ENCODE measurements around the gene UBXN1.
A peak's percentile ranks its signal among the peaks of the same experiment; 100 is the strongest.

Gene UBXN1

DNA sequence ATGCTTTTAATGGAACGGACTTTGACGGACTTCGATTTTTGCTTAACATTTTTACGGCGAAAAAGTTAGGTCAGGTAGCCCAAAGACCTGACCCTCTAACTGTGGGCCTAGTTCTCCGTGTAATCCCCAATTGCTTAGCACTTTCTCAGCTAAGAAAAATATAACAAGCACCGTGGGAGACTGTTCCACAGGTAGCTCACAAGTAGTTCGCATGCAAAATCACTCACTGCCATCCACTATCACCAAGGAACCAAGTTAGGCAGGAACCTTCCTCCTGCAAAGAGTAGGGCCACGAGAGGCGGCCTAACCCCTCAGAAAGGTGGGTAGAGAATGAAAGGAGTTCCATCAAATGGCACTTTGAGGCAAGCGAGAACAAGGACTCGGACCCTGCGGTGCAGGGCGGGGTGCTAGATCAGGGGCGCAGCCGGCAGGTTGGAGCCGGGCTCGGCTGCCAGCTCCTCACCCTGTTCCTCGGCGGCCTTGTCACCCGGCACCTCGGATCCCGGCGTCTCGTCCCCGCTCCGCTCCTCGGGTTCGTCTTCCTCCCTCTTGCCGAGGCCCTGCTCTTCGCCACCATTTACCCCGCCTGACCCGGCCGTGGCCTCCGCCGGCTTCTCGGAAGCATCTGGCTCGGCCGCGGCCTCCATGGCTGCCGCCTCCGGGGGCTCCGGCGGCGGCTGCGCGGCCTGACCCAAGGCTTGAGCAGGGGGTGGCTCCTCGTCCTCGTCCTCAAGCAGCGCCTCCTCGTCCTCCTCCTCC, 47.5 kb upstream of the UBXN1 start:
- DNase-seq (ENCODE audit: low read depth), result no peak
- H3K4me3 ChIP-seq (ENCODE audit: low read length), result peak overlapping the region; percentile 94

DNA sequence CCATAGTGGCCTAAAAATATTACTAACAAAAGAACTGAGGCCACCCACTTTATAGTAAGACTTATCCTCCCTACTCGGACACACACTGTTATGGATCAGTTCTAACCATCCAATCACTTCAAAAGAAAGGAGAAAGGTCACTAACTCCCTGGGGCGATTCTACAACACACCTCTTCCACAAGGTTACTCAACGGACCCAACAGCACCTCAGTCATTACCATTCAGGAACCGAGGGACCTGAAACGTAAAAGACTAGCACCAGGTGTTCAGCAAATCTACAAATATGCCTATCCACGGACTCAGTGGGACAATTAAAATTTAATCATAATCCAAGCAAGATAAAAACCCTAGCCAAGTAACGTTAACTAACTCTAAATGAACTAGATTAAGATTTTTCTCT, 46.8 kb upstream of the UBXN1 start:
- H3K4me3 ChIP-seq (ENCODE audit: low read length), result peak overlapping the region; percentile 94
- DNase-seq (ENCODE audit: low read depth), result peak; percentile 47
- TF ChIP-seq, protein P1, sequence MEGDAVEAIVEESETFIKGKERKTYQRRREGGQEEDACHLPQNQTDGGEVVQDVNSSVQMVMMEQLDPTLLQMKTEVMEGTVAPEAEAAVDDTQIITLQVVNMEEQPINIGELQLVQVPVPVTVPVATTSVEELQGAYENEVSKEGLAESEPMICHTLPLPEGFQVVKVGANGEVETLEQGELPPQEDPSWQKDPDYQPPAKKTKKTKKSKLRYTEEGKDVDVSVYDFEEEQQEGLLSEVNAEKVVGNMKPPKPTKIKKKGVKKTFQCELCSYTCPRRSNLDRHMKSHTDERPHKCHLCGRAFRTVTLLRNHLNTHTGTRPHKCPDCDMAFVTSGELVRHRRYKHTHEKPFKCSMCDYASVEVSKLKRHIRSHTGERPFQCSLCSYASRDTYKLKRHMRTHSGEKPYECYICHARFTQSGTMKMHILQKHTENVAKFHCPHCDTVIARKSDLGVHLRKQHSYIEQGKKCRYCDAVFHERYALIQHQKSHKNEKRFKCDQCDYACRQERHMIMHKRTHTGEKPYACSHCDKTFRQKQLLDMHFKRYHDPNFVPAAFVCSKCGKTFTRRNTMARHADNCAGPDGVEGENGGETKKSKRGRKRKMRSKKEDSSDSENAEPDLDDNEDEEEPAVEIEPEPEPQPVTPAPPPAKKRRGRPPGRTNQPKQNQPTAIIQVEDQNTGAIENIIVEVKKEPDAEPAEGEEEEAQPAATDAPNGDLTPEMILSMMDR (IDR thresholded peaks at IDR 0.05; ENCODE audit: insufficient read depth, low read depth, low read length, missing control alignments), result no peak

More for the DNA sequence above, 47.5 kb upstream of the UBXN1 start:
- TF ChIP-seq, protein P1 (IDR thresholded peaks at IDR 0.05; ENCODE audit: insufficient read depth, low read depth, low read length, missing control alignments), result no peak

DNA sequence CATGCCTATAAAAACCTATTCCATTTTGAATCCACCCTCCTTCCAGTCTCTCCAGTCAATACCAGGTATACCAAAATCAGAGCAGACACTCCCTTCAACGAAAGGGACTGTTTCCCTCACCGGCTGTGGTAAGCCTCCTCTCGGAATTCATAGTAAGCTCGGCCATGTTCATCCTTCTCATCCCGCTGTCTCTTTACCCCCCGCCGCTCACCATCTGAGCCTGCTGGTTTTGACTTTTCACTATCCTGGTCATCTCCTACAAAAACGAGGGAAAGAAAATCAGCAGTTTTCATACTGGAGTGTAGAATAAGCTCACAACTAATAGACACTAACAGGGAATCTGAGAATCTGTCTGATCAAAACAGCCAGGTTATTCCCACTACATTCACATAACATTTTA, 45.3 kb upstream of the UBXN1 start:
- TF ChIP-seq, protein P1 (IDR thresholded peaks at IDR 0.05; ENCODE audit: insufficient read depth, low read depth, low read length, missing control alignments), result no peak
- peak overlapping the region; percentile 94 for H3K4me3 ChIP-seq (ENCODE audit: low read length)
- no peak for DNase-seq (ENCODE audit: low read depth)

DNA sequence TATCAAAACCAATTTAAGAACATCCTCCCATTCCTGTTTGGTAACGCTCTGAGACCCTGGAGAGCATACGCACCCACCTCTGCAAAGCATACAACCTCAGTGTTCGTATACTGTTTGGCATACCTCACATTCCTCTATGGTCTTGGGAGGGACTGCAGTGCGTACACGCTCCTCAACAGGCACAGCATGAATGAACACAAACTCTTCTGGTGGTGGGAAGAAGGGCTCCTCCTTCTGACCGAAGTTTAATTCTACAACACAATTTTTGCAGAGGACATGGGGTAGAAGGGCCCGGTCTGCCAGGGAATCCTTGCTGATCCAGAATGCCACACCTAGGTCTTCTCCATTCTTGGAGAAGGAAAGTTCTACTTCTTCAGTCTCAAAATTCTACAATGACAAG, 43.1 kb upstream of the UBXN1 start:
- peak; percentile 30 for DNase-seq (ENCODE audit: low read depth)
- no peak overlapping the region for H3K4me3 ChIP-seq (ENCODE audit: low read length)
- TF ChIP-seq, protein P1 (IDR thresholded peaks at IDR 0.05; ENCODE audit: insufficient read depth, low read depth, low read length, missing control alignments), result peak; percentile 7

DNA sequence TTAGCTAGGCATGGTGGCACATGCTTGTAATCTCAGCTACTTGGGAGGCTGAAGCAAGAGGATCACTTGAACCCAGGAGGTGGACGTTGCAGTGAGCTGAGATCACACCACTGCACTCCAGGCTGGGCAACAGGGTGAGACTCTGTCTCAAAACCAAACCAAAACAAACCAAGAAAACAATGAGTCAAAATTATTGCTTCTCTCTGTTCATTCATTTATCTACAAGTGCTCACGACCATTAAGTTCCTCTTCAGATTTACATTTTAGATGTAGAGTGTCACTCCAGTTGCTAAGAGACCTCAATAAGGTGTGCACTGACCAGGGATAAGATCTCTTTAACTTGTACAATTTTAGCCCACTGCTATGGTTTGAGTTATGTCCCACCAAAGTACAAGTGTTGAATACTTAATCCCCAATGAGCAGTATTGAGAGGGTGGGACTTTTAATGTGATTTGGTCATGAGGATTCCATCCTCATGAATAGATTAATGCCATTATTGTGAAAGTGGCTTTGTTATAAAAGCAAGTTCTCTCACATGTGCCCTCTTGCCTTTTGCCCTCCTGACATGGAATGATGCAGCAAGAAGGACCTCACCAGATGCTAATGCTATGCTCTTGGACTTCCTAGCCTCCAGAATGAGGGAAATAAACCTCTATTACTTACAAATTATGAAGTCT, 40.6 kb upstream of the UBXN1 start:
- H3K4me3 ChIP-seq (ENCODE audit: low read length), result no peak overlapping the region
- TF ChIP-seq, protein P1 (IDR thresholded peaks at IDR 0.05; ENCODE audit: insufficient read depth, low read depth, low read length, missing control alignments), result no peak
- no peak for DNase-seq (ENCODE audit: low read depth)

DNA sequence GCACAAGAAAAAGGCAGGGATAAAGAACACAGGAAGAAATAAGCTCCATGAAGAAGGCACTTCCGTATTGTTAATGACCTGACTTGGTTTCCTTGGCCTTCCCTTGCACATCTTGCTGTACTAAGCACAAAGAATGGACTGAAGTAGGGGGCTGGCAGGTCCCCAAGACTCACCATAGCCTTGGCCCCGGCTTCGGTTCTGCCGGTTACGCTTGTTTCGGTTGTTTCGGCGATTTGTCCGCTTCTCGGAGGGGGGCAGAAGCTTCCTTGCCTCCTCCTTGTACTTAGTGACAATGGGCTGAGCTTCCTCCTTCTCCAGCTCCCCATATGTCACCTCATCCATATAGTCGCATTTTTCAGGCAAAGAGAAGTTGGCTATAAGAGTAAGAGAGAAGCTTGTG, 37.9 kb upstream of the UBXN1 start:
- no peak overlapping the region for H3K4me3 ChIP-seq (ENCODE audit: low read length)
- TF ChIP-seq, protein P1 (IDR thresholded peaks at IDR 0.05; ENCODE audit: insufficient read depth, low read depth, low read length, missing control alignments), result no peak
- DNase-seq (ENCODE audit: low read depth), result no peak

Data from epithelial cell of esophagus (primary cell).